HEK293 (cell line): ENCODE data around the gene CLDN6.

Experiments
- CTCF ChIA-PET: fragments of 350-600 bp; formaldehyde crosslinking; extraction: SDS; loops from one replicate; lab custom pipeline; 2021; ENCODE audit warnings: antibody characterized with exemption; lab: Yijun Ruan, JAX
- POLR2A ChIA-PET: fragments of 300-600 bp; formaldehyde crosslinking; extraction: SDS; loops from one replicate; lab custom pipeline; 2020; ENCODE audit warnings: antibody characterized with exemption, inconsistent platforms; lab: Yijun Ruan, JAX
- H3K27ac ChIP-seq: fragments of 200-500 bp; sonication (Bioruptor generic); 2 replicates; pipeline ENCODE4 v1.5.1; 2014; ENCODE audit warnings: low read depth, low read length, control low read depth, inconsistent platforms; ENCODE audit errors: extremely low read depth
- H3K36me3 ChIP-seq, 2 experiments: fragments of 200-500 bp in 1 of 2; sonication (Bioruptor generic) in 1 of 2; 1 replicate in 1 of 2; 2 replicates in 1 of 2; pipeline ENCODE4 v1.5.1; 2014 to 2017; ENCODE audit warnings: inconsistent platforms in 2 of 2, low read length in 2 of 2; ENCODE audit not compliant: control insufficient read depth in 2 of 2, insufficient read depth in 1 of 2
- H3K4me1 ChIP-seq: fragments of 200-500 bp; sonication (Bioruptor generic); 2 replicates; pipeline ENCODE4 v1.5.1; 2014; ENCODE audit warnings: mild to moderate bottlenecking, low read length, inconsistent platforms; ENCODE audit not compliant: control insufficient read depth, insufficient read depth
- H3K4me3 ChIP-seq: 2 replicates; pipeline ENCODE4 v1.5.1; 2011; ENCODE audit warnings: low read depth, mild to moderate bottlenecking, control low read depth, low read length, moderate library complexity
- H3K9me3 ChIP-seq: fragments of 200-500 bp; sonication (Bioruptor generic); 2 replicates; pipeline ENCODE4 v1.5.1; 2014; ENCODE audit warnings: low read depth, low read length, inconsistent platforms; ENCODE audit not compliant: control insufficient read depth, insufficient read depth
- HOXA7 ChIP-seq: sonication (generic); formaldehyde crosslinking; IDR thresholded peaks from 2 replicates; pipeline ENCODE4 v1.8.1; 2022; ENCODE audit warnings: missing genetic modification reagents, borderline replicate concordance
- HOXD13 ChIP-seq: sonication (generic); formaldehyde crosslinking; IDR thresholded peaks from 2 replicates; pipeline ENCODE4 v1.8.0; 2022; ENCODE audit warnings: missing genetic modification reagents, borderline replicate concordance
- KLF16 ChIP-seq: fragments of 450-650 bp; formaldehyde crosslinking; IDR thresholded peaks from 2 replicates; pipeline ENCODE4 v1.5.1; 2017; ENCODE audit warnings: missing biosample characterization, missing genetic modification characterization
- RBAK ChIP-seq: fragments of 450-650 bp; formaldehyde crosslinking; IDR thresholded peaks from 2 replicates; pipeline ENCODE4 v1.5.1; 2016; ENCODE audit warnings: missing biosample characterization, missing genetic modification characterization
- SP3 ChIP-seq: fragments of 450-650 bp; formaldehyde crosslinking; IDR thresholded peaks from 2 replicates; pipeline ENCODE4 v1.5.1; 2016; ENCODE audit warnings: missing biosample characterization, missing genetic modification characterization
- TRIM28 ChIP-seq: IDR thresholded peaks from 2 replicates; pipeline ENCODE4 v1.6.1; 2011; ENCODE audit warnings: low read length, control low read depth, borderline replicate concordance
- WT1 ChIP-seq: fragments of 450-650 bp; formaldehyde crosslinking; IDR thresholded peaks from 2 replicates; pipeline ENCODE4 v1.5.1; 2016; ENCODE audit warnings: missing biosample characterization, missing genetic modification characterization
- ZBTB20 ChIP-seq: fragments of 450-650 bp; formaldehyde crosslinking; IDR thresholded peaks from 2 replicates; pipeline ENCODE4 v1.5.1; 2016; ENCODE audit warnings: missing biosample characterization, missing genetic modification characterization
- ZFP3 ChIP-seq: fragments of 450-650 bp; formaldehyde crosslinking; IDR thresholded peaks from 2 replicates; pipeline ENCODE4 v1.5.1; 2016; ENCODE audit warnings: low read depth, missing biosample characterization, missing genetic modification characterization
- ZFP69B ChIP-seq: fragments of 450-650 bp; formaldehyde crosslinking; IDR thresholded peaks from 2 replicates; pipeline ENCODE4 v1.5.1; 2016; ENCODE audit warnings: missing biosample characterization, missing genetic modification characterization
- ZIC2 ChIP-seq: fragments of 450-650 bp; formaldehyde crosslinking; IDR thresholded peaks from 2 replicates; pipeline ENCODE4 v1.5.1; 2016; ENCODE audit warnings: missing biosample characterization, missing genetic modification characterization
- ZNF121 ChIP-seq: fragments of 450-650 bp; formaldehyde crosslinking; IDR thresholded peaks from 2 replicates; pipeline ENCODE4 v1.5.1; 2016; ENCODE audit warnings: missing biosample characterization, missing genetic modification characterization
- ZNF2 ChIP-seq: fragments of 450-650 bp; formaldehyde crosslinking; IDR thresholded peaks from 2 replicates; pipeline ENCODE4 v1.5.1; 2016; ENCODE audit warnings: missing biosample characterization, missing genetic modification characterization
- ZNF266 ChIP-seq: fragments of 450-650 bp; formaldehyde crosslinking; IDR thresholded peaks from 2 replicates; pipeline ENCODE4 v1.5.1; 2016; ENCODE audit warnings: missing biosample characterization, missing genetic modification characterization, low read depth
- ZNF311 ChIP-seq: fragments of 450-650 bp; formaldehyde crosslinking; IDR thresholded peaks from 2 replicates; pipeline ENCODE4 v1.5.1; 2017; ENCODE audit warnings: missing biosample characterization, missing genetic modification characterization, borderline replicate concordance
- ZNF335 ChIP-seq: fragments of 450-650 bp; formaldehyde crosslinking; conservative IDR thresholded peaks from 2 replicates; pipeline ENCODE4 v1.5.1; 2016; ENCODE audit warnings: missing biosample characterization, missing genetic modification characterization
- ZNF433 ChIP-seq: fragments of 450-650 bp; formaldehyde crosslinking; IDR thresholded peaks from 2 replicates; pipeline ENCODE4 v1.5.1; 2016; ENCODE audit warnings: missing biosample characterization, missing genetic modification characterization, low read depth
- ZNF530 ChIP-seq: fragments of 450-650 bp; formaldehyde crosslinking; IDR thresholded peaks from 2 replicates; pipeline ENCODE4 v1.5.1; 2016; ENCODE audit warnings: low read depth, missing biosample characterization, missing genetic modification characterization
- ZNF623 ChIP-seq: fragments of 450-650 bp; formaldehyde crosslinking; IDR thresholded peaks from 2 replicates; pipeline ENCODE4 v1.5.1; 2016; ENCODE audit warnings: missing biosample characterization, missing genetic modification characterization
- ZNF670 ChIP-seq: fragments of 450-650 bp; formaldehyde crosslinking; IDR thresholded peaks from 2 replicates; pipeline ENCODE4 v1.5.1; 2016; ENCODE audit warnings: missing biosample characterization, missing genetic modification characterization, low read depth
- ZNF837 ChIP-seq: fragments of 450-650 bp; formaldehyde crosslinking; IDR thresholded peaks from 2 replicates; pipeline ENCODE4 v1.5.1; 2016; ENCODE audit warnings: missing biosample characterization, missing genetic modification characterization
- TF ChIP-seq, protein P1 (sequence below): fragments of 450-650 bp; formaldehyde crosslinking; IDR thresholded peaks from 2 replicates; pipeline ENCODE4 v1.5.1; 2016; ENCODE audit warnings: missing biosample characterization, missing genetic modification characterization
- TF ChIP-seq, protein P2 (sequence below): fragments of 450-650 bp; formaldehyde crosslinking; IDR thresholded peaks from 2 replicates; pipeline ENCODE4 v1.5.1; 2016; ENCODE audit warnings: missing biosample characterization, missing genetic modification characterization
- TF ChIP-seq, protein P3 (sequence below): fragments of 450-650 bp; formaldehyde crosslinking; IDR thresholded peaks from 2 replicates; pipeline ENCODE4 v1.5.1; 2016; ENCODE audit warnings: missing biosample characterization, missing genetic modification characterization

Gene CLDN6

DNA sequence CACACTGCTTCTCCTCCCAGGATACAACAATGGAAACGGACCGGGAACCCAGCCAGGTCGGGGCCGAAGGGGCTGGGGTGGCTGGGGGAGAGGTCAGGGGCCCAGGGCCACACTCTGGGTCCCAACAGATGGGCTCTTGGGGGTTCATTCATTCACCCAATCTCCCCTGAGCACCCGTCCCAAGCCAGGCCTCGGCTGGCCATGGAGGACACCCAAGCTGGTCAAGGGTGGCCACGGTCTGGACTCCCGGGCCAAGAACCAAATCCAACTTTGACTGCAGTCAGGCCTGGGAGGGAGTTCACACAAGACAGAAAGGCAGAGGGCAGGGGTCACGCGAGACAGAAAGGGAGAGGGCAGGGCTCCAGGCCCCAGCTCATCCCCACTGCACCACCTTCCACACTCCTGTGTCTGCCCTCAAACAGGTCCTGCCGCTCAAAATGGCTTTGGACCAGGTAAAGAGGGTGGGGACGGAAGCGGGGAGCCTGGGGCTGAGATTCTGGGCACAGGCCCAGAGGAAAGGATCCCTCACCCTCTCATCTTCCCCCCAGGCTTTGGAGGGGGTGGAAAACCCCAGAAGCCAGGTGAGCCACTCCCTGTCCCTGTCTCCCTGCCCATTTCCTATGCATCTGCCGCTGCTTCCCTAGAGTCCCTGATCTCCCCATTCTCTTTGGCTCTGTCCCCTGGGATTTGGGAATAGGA, 25.5 kb downstream of the CLDN6 start (continued):
- TF ChIP-seq, protein P1, sequence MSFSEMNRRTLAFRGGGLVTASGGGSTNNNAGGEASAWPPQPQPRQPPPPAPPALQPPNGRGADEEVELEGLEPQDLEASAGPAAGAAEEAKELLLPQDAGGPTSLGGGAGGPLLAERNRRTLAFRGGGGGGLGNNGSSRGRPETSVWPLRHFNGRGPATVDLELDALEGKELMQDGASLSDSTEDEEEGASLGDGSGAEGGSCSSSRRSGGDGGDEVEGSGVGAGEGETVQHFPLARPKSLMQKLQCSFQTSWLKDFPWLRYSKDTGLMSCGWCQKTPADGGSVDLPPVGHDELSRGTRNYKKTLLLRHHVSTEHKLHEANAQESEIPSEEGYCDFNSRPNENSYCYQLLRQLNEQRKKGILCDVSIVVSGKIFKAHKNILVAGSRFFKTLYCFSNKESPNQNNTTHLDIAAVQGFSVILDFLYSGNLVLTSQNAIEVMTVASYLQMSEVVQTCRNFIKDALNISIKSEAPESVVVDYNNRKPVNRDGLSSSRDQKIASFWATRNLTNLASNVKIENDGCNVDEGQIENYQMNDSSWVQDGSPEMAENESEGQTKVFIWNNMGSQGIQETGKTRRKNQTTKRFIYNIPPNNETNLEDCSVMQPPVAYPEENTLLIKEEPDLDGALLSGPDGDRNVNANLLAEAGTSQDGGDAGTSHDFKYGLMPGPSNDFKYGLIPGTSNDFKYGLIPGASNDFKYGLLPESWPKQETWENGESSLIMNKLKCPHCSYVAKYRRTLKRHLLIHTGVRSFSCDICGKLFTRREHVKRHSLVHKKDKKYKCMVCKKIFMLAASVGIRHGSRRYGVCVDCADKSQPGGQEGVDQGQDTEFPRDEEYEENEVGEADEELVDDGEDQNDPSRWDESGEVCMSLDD: no peak
- TF ChIP-seq ZFP3 (tag by site-specific recombination) (no peak), ZBTB20 (tag by site-specific recombination) (no peak), ZFP69B (no peak)
- TF ChIP-seq, protein P2, sequence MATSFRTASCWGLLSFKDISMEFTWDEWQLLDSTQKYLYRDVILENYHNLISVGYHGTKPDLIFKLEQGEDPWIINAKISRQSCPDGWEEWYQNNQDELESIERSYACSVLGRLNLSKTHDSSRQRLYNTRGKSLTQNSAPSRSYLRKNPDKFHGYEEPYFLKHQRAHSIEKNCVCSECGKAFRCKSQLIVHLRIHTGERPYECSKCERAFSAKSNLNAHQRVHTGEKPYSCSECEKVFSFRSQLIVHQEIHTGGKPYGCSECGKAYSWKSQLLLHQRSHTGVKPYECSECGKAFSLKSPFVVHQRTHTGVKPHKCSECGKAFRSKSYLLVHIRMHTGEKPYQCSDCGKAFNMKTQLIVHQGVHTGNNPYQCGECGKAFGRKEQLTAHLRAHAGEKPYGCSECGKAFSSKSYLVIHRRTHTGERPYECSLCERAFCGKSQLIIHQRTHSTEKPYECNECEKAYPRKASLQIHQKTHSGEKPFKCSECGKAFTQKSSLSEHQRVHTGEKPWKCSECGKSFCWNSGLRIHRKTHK (tag by site-specific recombination): no peak

DNA sequence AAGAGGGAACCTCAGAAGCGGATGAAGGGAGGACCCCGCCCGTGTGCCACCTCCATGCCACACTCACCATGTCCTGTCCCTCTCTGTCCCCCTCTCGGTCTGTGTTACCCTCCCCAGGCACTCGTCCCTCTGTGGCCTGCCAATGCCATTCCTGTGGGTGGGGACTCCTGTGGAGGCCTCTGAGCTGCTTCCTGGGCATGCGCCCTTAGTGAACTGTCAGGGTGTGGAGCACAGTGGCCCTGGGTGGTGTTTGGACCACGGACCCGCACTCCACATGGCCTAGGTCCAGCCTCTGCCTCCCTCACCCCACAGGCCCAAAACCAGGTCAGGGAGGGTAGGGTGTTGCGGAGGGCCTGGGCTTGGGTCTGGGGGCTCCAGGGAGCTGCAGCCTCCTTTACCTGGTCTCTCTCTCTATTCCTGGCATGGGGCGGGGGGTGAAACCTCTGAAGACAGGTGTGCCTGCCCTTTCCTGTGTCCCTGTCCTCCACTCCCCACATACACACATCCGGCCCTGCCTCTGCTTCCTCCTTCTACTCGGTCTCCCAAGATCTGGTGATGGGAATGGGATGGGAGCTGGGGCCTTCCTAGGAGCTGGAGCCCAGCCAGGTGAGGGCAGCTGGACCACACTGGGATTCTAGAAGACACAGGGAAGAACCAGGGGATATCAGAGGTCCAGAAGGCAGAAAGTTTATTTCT, 26.3 kb downstream of the CLDN6 start:
- no peaks in the 10 kb centered on the region for H3K9me3 ChIP-seq
- H3K36me3 ChIP-seq: no peaks in the 10 kb centered on the region
- CTCF ChIA-PET: interaction anchor here (0.9 to 1.6 kb wide), 3 partner anchors 12 to 40 kb away, joined by 3 to 4 read pairs (median 3); no protein-coding TSS in a partner anchor
- POLR2A ChIA-PET: interaction anchor here (1.0 kb wide), 1 partner anchor 115 kb away, joined by 4 read pairs; no protein-coding TSS in a partner anchor
- no peak overlapping the region for H3K27ac ChIP-seq
- TF ChIP-seq ZNF623 (tag by site-specific recombination) (no peak), RBAK (tag by site-specific recombination) (no peak), ZNF121 (no peak), ZNF2 (tag by site-specific recombination) (no peak), HOXA7 (CRISPR knock-in tag) (no peak)
- TF ChIP-seq, all 188 proteins: peak for 0
- no peaks in the 10 kb centered on the region; the same call in 1 of the 2 replicates for H3K4me1 ChIP-seq
- H3K4me3 ChIP-seq: no peak overlapping the region

DNA sequence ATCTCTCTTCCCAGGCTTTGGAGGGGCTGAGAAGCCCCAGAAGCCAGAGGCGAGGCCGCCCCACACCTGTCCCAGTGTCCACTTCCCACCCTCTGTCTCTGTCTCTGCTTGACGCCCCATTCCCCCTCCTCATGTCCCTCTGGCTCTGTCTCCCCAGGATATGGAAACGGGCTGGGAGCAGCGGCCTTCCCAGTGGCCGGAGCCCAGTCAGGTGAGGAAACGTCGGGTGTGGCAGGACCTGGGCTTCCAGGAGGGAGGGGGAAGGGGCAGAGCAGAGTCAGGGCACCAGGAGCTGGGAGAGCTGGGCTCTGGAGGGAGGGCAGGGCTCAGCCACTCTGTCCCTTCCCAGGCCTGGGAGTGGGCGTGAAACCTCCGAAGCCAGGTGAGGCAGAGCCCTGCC, 27.1 kb downstream of the CLDN6 start:
- Histone ChIP-seq H3K36me3 (no peaks in the 10 kb centered on the region), H3K4me3 (no peak overlapping the region), H3K9me3 (no peaks in the 10 kb centered on the region), H3K4me1 (no peaks in the 10 kb centered on the region; the same call in 1 of the 2 replicates), H3K27ac (no peak overlapping the region)
- ChIA-PET POLR2A (interaction anchor here (1.0 kb wide), 1 partner anchor 116 kb away, joined by 4 read pairs; no protein-coding TSS in a partner anchor), CTCF (interaction anchor here (1.6 kb wide), 1 partner anchor 38 kb away, joined by 4 read pairs; no protein-coding TSS in a partner anchor)
- TF ChIP-seq ZIC2 (tag by site-specific recombination) (no peak), ZNF530 (no peak), ZNF266 (tag by site-specific recombination) (no peak), ZNF311 (no peak), ZNF670 (tag by site-specific recombination) (no peak), WT1 (tag by site-specific recombination) (no peak), ZNF837 (tag by site-specific recombination) (no peak), KLF16 (tag by site-specific recombination) (no peak), ZNF335 (tag by site-specific recombination) (no peak), TRIM28 (no peak), ZNF433 (no peak), SP3 (tag by site-specific recombination) (no peak), HOXD13 (CRISPR knock-in tag) (no peak)
- TF ChIP-seq, protein P3, sequence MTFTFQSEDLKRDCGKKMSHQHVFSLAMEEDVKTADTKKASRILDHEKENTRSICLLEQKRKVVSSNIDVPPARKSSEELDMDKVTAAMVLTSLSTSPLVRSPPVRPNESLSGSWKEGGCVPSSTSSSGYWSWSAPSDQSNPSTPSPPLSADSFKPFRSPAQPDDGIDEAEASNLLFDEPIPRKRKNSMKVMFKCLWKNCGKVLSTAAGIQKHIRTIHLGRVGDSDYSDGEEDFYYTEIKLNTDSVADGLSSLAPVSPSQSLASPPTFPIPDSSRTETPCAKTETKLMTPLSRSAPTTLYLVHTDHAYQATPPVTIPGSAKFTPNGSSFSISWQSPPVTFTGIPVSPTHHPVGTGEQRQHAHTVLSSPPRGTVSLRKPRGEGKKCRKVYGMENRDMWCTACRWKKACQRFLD (tag by site-specific recombination): no peak
